KOPT-K1 (cell line): ENCODE results near the gene BICRA.

Experiments used
- H3K27ac ChIP-seq: fragments of 200-600 bp; sonication (generic); 2 replicates; pipeline ENCODE4 v1.5.1; 2016; ENCODE audit warnings: antibody characterized with exemption, mild to moderate bottlenecking, low read depth, low read length; ENCODE audit not compliant: poor library complexity, severe bottlenecking
- H3K36me3 ChIP-seq: fragments of 200-600 bp; sonication (generic); 2 replicates; pipeline ENCODE4 v1.5.1; 2017; ENCODE audit warnings: antibody characterized with exemption, mild to moderate bottlenecking, low read length, moderate library complexity; ENCODE audit not compliant: insufficient read depth
- H3K9me3 ChIP-seq: fragments of 200-600 bp; sonication (generic); 2 replicates; pipeline ENCODE4 v1.5.1; 2017; ENCODE audit warnings: antibody characterized with exemption, low read length, mild to moderate bottlenecking; ENCODE audit not compliant: insufficient read depth, poor library complexity, severe bottlenecking

The BICRA gene

GRCh38 chr19:47698631-47699359 is 89.9 kb downstream of the BICRA start:
- H3K36me3 ChIP-seq: peaks cover 8% of the 10 kb centered on the region; the same call in 1 of the 2 replicates
- no peaks in the 10 kb centered on the region for H3K9me3 ChIP-seq
- no peak overlapping the region for H3K27ac ChIP-seq

- Histone ChIP-seq H3K9me3 (no peaks in the 10 kb centered on the region), H3K36me3 (peaks cover 8% of the 10 kb centered on the region; the same call in 1 of the 2 replicates), H3K27ac (no peak overlapping the region)
Observed at GRCh38 chr19:47699360-47699917, 90.5 kb downstream of the BICRA start.

- Histone ChIP-seq H3K36me3 (peaks cover 8% of the 10 kb centered on the region; the same call in 1 of the 2 replicates), H3K27ac (no peak overlapping the region), H3K9me3 (no peaks in the 10 kb centered on the region)
Observed at GRCh38 chr19:47700934-47701716, 92.2 kb downstream of the BICRA start.

- Histone ChIP-seq H3K9me3 (no peaks in the 10 kb centered on the region), H3K36me3 (peaks cover 8% of the 10 kb centered on the region; the same call in 1 of the 2 replicates), H3K27ac (no peak overlapping the region)
Observed at GRCh38 chr19:47701717-47702552, 93.0 kb downstream of the BICRA start.

- Histone ChIP-seq H3K36me3 (peaks cover 8% of the 10 kb centered on the region; the same call in 1 of the 2 replicates), H3K9me3 (no peaks in the 10 kb centered on the region), H3K27ac (no peak overlapping the region)
Observed at GRCh38 chr19:47702671-47703070, 93.7 kb downstream of the BICRA start.

GRCh38 chr19:47703301-47703700 is 94.4 kb downstream of the BICRA start:
- H3K9me3 ChIP-seq: no peaks in the 10 kb centered on the region
- no peak overlapping the region for H3K27ac ChIP-seq
- peaks cover 8% of the 10 kb centered on the region; the same call in 1 of the 2 replicates for H3K36me3 ChIP-seq

- Histone ChIP-seq H3K36me3 (peaks cover 2% of the 10 kb centered on the region; the same call in 1 of the 2 replicates), H3K9me3 (no peaks in the 10 kb centered on the region), H3K27ac (no peak overlapping the region)
Observed at GRCh38 chr19:47704024-47704423, 95.1 kb downstream of the BICRA start.

GRCh38 chr19:47704656-47705055 is 95.7 kb downstream of the BICRA start:
- Histone ChIP-seq H3K9me3 (no peaks in the 10 kb centered on the region), H3K27ac (no peak overlapping the region)

GRCh38 chr19:47707135-47707925 is 98.4 kb downstream of the BICRA start:
- Histone ChIP-seq H3K27ac (no peak overlapping the region), H3K9me3 (no peaks in the 10 kb centered on the region), H3K36me3 (no peaks in the 10 kb centered on the region)

More at GRCh38 chr19:47704656-47705055, 95.7 kb downstream of the BICRA start:
- H3K36me3 ChIP-seq: no peaks in the 10 kb centered on the region; the same call in 1 of the 2 replicates

- H3K36me3 ChIP-seq: no peaks in the 10 kb centered on the region
- H3K9me3 ChIP-seq: peaks cover 12% of the 10 kb centered on the region
- H3K27ac ChIP-seq: no peak overlapping the region
Observed at GRCh38 chr19:47711652-47712242, 102.8 kb downstream of the BICRA start.

GRCh38 chr19:47713046-47714021 is 104.4 kb downstream of the BICRA start, which contains the start of gene EHD2:
Gene EHD2, plus strand, starts transcription at chr19:47713422. Its CDS starts 3,191 bp downstream, at chr19:47716613.
- Histone ChIP-seq H3K36me3 (peaks cover 5% of the 10 kb centered on the region; the same call in 1 of the 2 replicates), H3K9me3 (peaks cover 12% of the 10 kb centered on the region), H3K27ac (peak within 1 kb of the TSS; percentile 37)

GRCh38 chr19:47714339-47714738 is 105.4 kb downstream of the BICRA start:
- Histone ChIP-seq H3K36me3 (peaks cover 5% of the 10 kb centered on the region; the same call in 1 of the 2 replicates), H3K9me3 (peaks cover 12% of the 10 kb centered on the region), H3K27ac (no peak overlapping the region)
